SIG-M5 (cell line): ENCODE data around the gene KCNB1.

Experiments used
- DNase-seq: peaks from one replicate; lab custom pipeline; 2025; lab: John Stamatoyannopoulos, UW

The KCNB1 gene

DNA sequence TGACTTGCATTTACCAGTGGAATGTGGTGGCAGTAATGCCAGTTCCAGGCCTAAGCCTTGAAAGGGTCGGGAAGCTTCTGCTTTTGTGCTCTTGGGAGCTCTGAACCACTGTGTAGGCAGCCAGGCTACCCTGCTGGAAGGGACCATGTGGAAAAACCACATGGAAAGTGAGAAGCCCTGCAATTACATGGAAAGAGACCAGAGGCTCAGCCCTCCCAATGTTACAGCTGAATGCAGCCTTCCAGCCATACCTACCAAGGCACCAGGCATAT is 14.9 kb upstream of the KCNB1 start:
- no peak for DNase-seq

DNA sequence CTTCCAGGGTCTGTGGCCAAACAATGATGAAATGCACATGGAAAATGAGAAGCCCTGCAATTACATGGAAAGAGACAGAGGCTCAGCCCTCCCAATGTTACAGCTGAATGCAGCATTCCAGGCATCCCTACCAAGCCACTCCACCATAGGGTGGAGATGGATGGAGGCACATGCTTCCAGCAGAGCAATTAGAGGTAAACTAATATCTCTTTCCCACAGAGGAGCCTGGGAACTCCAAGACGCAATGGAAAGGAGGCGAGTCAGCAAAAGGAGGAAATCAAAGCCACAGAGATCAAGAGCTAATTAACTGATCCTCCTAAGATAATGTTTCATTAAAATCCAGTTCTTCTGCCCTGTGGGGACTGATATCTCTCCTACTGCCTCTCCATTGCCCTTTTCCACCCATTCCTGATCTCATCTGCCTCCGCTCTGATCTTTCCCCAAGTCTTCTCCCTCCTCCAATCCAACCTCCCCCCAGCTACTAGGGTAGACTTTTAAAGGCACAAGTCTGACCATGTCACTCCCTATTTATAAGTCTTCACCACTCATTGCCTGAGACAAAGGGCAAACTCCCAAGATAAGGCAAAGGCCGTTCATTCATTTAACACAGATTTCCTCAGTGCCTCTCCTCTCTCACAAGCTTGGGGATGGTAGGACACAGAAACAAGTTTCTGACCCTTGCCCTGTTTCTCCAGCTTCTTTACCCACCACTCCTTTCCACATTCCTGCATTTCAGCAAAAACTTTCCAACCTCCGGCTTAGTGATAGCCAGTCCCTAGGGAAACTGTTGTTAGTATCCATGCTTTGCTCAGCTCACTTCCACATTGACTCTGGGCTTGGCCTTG is 14.3 kb upstream of the KCNB1 start:
- DNase-seq = no peak

GRCh38 chr20:49496043-49496442 is 13.6 kb upstream of the KCNB1 start:
- DNase-seq = no peak

DNA sequence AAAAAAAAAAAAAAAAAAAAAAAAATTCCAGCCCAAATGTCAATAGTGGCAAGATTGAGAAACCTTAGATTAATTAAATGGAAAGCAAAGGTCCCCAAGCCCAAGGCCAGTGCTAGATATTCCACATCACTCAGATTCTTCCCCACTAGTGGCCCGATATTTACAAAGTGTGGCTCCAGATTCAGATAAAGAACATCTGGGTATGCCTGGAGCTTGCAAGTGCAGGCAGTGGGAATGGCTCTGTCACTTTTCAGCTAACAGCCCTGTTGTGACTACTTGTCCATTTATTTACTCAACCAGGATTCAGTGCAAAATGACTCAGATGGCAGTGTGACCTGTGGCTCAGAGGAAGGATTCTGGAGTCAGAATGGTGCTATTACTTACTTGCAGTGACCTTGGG is 8.2 kb upstream of the KCNB1 start:
- no peak for DNase-seq

DNA sequence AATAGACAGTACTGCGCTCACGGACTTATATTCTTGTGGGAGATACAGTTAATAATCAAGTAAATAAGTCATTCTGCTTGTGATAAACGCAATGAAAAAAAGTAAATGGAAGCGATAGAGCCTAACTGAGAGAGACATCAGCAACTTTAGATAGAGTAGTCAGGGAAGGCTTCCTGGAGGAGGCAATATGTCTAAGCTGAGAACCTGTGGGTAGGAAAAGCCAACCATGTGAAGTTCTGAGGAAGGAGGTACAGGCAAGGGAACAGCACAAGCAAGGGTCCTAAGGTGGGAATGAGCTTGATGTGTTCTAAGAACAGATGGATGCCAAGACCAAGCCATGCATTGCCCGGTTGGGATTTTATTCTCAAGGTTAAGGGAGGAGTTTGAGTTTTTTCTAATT is 7.2 kb upstream of the KCNB1 start:
- no peak for DNase-seq

DNA sequence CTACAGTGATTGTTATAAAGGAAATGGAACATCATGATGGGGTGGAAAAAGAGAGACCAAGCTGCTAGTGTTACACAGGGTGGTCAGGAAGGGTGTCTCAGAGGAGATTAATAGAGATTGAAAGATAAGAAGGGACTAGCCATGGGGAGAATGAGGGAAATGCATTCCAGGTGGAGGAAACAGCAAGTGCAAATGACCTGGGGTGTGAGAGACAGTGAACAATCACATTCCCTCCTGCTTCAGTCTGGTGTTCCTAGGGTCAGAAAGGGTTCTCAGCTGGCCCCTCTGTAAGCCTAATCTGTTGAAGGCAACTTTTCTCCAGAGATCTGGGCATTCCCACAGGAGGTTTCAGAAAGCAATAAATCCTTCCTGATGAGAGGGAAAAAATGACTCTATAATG is 3.6 kb upstream of the KCNB1 start:
- no peak for DNase-seq

DNA sequence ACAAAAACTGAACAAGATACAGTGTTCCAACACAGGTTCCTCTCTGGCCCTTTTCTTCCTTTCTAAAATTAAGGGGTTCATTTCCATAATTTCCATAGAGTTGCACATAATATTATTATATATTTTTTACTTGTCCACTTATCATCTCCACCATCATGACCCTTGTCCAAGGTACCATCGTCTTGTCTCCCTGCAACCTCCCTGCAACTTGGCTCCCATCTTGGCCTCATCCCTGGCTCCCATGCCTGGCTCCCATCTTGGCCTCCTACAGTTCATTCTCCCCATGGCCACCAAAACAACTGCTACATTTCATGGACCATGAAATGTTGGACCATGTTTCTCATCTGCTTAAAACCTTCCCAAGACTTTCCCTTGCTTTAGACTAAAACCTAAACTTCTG is 3.1 kb upstream of the KCNB1 start:
- no peak for DNase-seq

- no peak for DNase-seq
These were observed 2.0 kb upstream of the KCNB1 start for GRCh38 chr20:49484180-49485140.

DNA sequence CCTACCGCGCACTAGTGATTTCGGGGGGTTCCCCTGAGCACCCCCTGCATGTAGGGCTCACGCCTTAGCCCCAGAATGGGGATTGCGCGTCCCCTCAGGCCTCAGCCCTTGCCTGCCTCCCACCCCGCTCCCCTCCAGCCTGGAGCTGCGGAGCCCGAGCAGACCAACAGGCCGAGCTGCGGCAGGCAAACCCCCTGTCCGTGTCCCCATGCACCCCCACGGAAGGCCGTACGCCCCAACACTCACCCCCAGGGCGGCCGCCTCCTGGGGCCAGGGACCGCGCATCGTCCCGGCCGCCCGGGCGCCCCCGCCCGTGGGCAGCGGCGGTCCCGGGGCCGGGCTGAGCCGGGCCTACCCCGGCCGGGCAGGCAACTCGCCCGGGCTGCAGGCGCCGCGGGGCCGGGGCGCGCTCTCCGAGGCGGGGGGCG is 1.2 kb upstream of the KCNB1 start:
- DNase-seq = no peak

DNA sequence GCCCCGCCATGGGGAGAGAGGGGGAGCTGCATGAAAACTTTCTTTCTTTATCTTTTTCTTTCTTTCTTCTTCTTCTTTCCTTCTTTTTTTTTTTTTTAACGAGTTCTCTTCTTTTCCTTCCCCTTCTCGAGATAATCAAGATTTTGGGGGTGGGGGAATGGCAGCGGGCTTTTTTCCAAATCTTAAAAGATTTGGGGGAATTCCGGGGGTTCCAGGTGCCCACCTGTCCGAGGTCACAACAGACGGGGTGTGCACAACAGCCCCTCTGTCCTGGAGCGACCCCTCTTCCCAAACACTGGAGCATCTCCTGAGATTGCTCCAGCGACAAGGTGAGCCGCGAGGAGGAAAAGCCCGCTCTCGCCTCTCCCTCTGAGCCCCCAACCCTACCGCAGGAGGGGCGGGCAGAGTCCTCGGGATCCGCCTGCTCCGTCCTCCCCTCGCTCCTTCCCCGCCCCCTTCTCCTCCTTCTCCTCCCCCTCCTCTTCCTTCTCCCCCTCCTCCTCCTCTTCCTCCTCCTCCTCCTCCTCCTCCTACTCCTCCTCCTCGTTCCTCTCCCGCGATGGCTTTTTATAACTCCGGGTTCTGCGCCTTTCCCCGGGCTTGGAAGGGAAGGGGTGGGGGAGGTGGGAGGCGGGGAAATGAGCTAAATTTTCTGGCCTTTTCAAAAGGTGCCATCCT is 689 bp upstream of the KCNB1 start:
- no peak for DNase-seq

DNA sequence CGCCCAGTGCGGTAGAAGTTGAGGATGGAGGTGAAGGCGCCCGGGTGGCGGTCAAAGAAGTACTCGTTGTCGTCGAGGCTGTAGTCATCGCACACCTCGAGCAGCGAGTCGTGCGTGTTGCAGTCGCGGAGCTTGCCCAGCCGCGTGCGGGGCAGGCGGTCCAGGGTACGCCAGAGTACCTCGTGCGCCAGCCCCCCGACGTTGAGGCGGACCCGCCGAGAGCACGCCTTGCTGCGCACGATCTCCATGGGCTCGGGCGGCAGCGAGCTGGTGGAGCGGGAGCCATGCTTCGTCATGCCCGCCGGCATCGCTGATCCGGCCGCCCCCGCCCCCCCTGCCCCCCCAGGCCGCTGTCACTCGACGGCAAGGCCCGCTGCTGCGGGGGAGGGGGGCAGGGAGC is 295 bp downstream of the KCNB1 start:
- DNase-seq = no peak

DNA sequence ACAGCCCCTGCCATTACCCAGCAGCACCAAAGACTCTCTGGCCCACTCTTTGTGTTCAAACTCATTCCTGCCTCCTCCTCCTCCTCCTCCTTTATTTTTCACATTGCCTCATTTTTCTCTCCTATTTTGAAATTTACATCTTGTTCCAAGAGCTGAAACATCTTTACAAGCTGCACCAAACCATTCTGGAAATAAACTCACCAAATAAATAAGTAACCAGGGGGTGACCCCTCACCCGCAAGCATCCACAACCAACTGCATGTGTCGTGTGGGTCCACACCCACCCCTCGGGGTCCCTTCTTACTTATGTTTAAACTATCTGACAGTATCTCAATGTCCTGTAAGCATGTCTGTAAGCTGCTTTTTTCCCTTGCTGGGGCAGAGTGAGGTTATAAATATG is 1.4 kb downstream of the KCNB1 start:
- no peak for DNase-seq

GRCh38 chr20:49480236-49480635 is 2.2 kb downstream of the KCNB1 start:
- no peak for DNase-seq

DNA sequence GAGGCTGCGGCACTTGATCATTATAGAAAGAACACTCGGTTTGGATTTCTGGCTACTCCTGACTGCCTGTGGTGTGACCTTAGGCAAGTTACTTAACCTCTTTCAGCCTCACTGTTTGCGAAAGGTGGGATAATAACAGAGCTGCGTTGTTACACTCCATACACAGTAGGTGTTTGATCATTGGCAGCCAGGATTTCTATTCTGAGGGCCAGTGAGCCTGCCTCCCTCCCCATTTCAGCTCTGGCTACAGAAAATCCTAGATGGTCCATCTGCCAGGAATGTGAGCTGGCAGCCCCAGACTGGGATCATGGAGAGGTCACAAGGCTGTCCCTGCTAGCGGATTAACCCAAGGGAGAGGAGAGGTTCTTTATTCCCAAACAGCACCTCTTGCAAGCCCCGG is 2.7 kb downstream of the KCNB1 start:
- no peak for DNase-seq

- no peak for DNase-seq
These were observed 3.4 kb downstream of the KCNB1 start for GRCh38 chr20:49478754-49479689.

DNA sequence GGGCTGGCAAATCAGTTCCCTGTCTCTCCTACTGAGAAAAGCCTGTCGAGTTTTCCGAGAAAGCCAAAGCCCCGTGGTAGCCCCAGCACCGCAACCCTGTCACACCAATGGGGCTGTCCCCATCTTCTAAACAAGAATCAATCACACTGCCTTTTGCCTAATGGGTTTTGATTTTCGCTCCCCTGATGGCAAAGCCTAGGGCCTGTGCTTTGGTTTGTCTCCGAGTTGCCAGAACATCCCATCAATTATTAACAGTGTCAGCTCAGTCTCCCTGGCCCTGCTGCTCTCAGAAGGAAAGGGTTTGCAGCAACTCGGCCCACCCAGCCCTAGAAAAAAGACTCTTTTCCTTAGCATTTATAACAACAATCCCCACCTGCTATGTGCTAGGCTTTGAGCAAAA is 4.2 kb downstream of the KCNB1 start:
- no peak for DNase-seq

DNA sequence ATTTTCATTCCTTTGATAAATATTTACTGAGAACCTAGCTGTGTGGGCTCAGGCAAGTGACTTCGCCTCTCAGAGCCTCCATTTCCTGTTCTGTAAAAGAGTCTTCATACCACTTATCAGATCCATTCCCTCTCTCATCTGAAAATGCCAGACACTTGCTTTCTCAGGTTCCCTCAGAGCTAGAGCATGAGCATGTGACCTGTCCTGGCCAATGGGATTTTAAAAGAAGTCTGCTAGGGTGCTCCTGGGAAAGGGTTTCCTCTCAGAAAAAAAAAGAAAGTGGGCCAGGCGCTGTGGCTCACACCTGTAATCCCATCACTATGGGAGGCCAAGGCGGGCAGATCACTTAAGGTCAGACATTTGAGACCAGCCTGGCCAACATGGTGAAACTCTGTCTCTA is 5.3 kb downstream of the KCNB1 start:
- no peak for DNase-seq

DNA sequence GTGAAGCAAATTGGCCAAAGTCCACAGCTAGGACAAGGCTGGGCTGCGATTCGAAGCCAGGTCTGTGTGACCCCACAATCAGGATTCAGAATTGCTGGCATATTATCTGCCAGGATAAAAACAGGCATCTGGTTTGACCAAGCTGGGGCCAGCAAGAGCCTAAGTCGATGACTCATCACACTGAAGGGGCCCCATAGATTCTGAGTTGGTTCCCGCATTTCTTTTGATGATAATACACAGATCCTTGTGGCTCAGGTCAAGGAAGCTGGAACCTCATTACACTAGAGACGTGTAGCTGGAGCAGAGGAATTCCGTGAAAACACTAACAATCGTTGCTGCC is 6.5 kb downstream of the KCNB1 start:
- no peak for DNase-seq

- no peak for DNase-seq
These were observed 7.0 kb downstream of the KCNB1 start for GRCh38 chr20:49475292-49476015.

GRCh38 chr20:49471397-49471796 is 11.1 kb downstream of the KCNB1 start:
- no peak for DNase-seq

GRCh38 chr20:49470922-49471321 is 11.5 kb downstream of the KCNB1 start:
- no peak for DNase-seq
